Measurements from ENCODE around the gene TIMM8B. TPM values are rescaled to one million over a fixed set of nuclear protein-coding genes. Genes with fewer than 3 reads are reported as not detected.

The TIMM8B gene
- total RNA-seq, 2 donors from 2014 or later, result 7.5 to 9.6 TPM

DNA sequence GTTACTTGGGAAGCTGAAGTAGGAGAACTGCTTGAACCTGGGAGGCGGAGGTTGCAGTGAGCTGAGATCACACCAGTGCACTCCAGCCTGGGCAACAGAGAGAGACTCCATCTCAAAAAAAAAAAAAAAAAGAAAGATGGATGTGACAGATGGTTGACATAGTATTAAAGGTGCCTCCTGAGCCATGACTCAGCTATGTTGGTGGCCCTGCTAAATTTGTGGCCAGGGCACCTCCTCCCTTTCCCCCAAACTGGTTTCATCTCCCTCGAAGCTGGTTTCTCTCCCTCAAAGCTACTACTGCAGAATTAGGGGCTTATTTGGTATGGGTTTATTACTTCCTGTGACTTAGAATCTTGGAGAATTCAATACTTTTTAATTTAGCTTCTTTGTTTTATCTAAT lies 31.6 kb upstream of the TIMM8B start:
- WGBS, 2 donors, result 73 to 88% methylated on average over 2 of the region's 2 CpGs
- no peak for TF ChIP-seq POLR2A (IDR thresholded peaks at IDR 0.05)
- TF ChIP-seq, protein P1, sequence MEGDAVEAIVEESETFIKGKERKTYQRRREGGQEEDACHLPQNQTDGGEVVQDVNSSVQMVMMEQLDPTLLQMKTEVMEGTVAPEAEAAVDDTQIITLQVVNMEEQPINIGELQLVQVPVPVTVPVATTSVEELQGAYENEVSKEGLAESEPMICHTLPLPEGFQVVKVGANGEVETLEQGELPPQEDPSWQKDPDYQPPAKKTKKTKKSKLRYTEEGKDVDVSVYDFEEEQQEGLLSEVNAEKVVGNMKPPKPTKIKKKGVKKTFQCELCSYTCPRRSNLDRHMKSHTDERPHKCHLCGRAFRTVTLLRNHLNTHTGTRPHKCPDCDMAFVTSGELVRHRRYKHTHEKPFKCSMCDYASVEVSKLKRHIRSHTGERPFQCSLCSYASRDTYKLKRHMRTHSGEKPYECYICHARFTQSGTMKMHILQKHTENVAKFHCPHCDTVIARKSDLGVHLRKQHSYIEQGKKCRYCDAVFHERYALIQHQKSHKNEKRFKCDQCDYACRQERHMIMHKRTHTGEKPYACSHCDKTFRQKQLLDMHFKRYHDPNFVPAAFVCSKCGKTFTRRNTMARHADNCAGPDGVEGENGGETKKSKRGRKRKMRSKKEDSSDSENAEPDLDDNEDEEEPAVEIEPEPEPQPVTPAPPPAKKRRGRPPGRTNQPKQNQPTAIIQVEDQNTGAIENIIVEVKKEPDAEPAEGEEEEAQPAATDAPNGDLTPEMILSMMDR (IDR thresholded peaks at IDR 0.05), result no peak
- ATAC-seq (no peak), DNase-seq (no peak)
- no peaks in the 10 kb centered on the region for H3K27me3 ChIP-seq
- no peaks in the 10 kb centered on the region for H3K9me3 ChIP-seq
- H3K4me3 ChIP-seq, result no peak overlapping the region
- peaks cover 4% of the 10 kb centered on the region for H3K4me1 ChIP-seq
- intact Hi-C loops (cut with DNase I), result loop anchor here (10.0 kb wide), 1 partner anchor 157 kb away; no protein-coding TSS in a partner anchor
- no peak overlapping the region for H3K27ac ChIP-seq
- H3K36me3 ChIP-seq (replicated peaks in 1 of 2; ENCODE audit: insufficient read depth in 1 of 2, low read depth in 2 of 2), result no peaks in the 10 kb centered on the region

DNA sequence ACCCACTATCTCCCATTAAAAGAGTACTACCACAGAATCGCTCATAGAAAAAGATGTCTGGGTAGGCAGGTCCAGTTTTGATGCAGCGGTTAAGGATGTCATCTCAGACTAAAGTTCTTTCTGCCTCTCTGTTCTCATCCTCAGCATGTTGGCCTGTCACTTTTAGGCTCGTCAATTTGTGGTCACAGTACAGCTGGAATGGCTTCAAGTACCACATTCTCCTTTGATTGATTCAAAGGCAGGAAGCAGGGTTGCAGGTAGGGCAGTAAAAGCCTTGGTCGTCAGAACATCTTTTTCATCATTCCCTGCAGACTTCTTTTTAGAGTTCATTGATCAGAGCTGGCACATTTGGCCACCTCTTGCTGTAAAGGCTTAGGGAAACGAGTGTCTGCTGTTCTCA lies 28.8 kb upstream of the TIMM8B start:
- Histone ChIP-seq H3K4me3 (no peak overlapping the region), H3K27me3 (no peaks in the 10 kb centered on the region), H3K36me3 (replicated peaks in 1 of 2; ENCODE audit: insufficient read depth in 1 of 2, low read depth in 2 of 2) (no peaks in the 10 kb centered on the region), H3K4me1 (peaks cover 4% of the 10 kb centered on the region), H3K27ac (no peak overlapping the region), H3K9me3 (no peaks in the 10 kb centered on the region)
- no peak for DNase-seq
- intact Hi-C loops (cut with DNase I), result loop anchor here (10.0 kb wide), 1 partner anchor 159 kb away; no protein-coding TSS in a partner anchor
- no peak for ATAC-seq
- TF ChIP-seq, protein P1 (IDR thresholded peaks at IDR 0.05), result no peak
- TF ChIP-seq POLR2A (IDR thresholded peaks at IDR 0.05), result no peak
- WGBS, 2 donors, result 76 to 77% methylated on average over 5 of the region's 5 CpGs

GRCh38 chr11:112114460-112114859 lies 27.9 kb upstream of the TIMM8B start:
- DNase-seq, result no peak
- intact Hi-C loops (cut with DNase I), result loop anchor here (10.0 kb wide), 1 partner anchor 160 kb away; no protein-coding TSS in a partner anchor
- WGBS, 2 donors, result 84 to 89% methylated on average over 2 of the region's 2 CpGs
- no peak overlapping the region for H3K27ac ChIP-seq
- H3K36me3 ChIP-seq (replicated peaks in 1 of 2; ENCODE audit: insufficient read depth in 1 of 2, low read depth in 2 of 2), result no peaks in the 10 kb centered on the region
- H3K27me3 ChIP-seq, result no peaks in the 10 kb centered on the region
- no peak for ATAC-seq
- no peak overlapping the region for H3K4me3 ChIP-seq
- TF ChIP-seq, protein P1 (IDR thresholded peaks at IDR 0.05), result no peak
- no peak for TF ChIP-seq POLR2A (IDR thresholded peaks at IDR 0.05)
- H3K4me1 ChIP-seq, result peaks cover 4% of the 10 kb centered on the region
- H3K9me3 ChIP-seq, result no peaks in the 10 kb centered on the region

GRCh38 chr11:112113539-112114457 lies 27.2 kb upstream of the TIMM8B start:
- intact Hi-C loops (cut with DNase I), result loop anchor here (10.0 kb wide), 1 partner anchor 161 kb away; no protein-coding TSS in a partner anchor
- H3K4me3 ChIP-seq, result no peak overlapping the region
- ATAC-seq (peak; percentile 72), DNase-seq (no peak)
- H3K27me3 ChIP-seq, result no peaks in the 10 kb centered on the region
- no peaks in the 10 kb centered on the region for H3K9me3 ChIP-seq
- TF ChIP-seq POLR2A (IDR thresholded peaks at IDR 0.05), result no peak
- TF ChIP-seq, protein P1 (IDR thresholded peaks at IDR 0.05), result peak; percentile 29 to 73 (median 63)
- peaks cover 4% of the 10 kb centered on the region for H3K4me1 ChIP-seq
- H3K27ac ChIP-seq, result no peak overlapping the region
- WGBS, 2 donors, result 47 to 50% methylated on average over 6 of the region's 6 CpGs
- no peaks in the 10 kb centered on the region for H3K36me3 ChIP-seq (replicated peaks in 1 of 2; ENCODE audit: insufficient read depth in 1 of 2, low read depth in 2 of 2)
